Measurements from ENCODE around the gene ITGB6.

Gene ITGB6

GRCh38 chr2:160206436-160206835, 6.4 kb upstream of the ITGB6 start:
- TF ChIP-seq CTCF (conservative IDR thresholded peaks at IDR 0.05; ENCODE audit: low read depth) = no peak
- DNase-seq (ENCODE audit: low spot score) = no peak
- CTCF ChIA-PET = interaction anchor here (0.6 kb wide), 1 partner anchor 761 kb away, joined by 3 read pairs; no protein-coding TSS in a partner anchor
- H3K27ac ChIP-seq = peak overlapping the region; percentile 91; the same call in 1 of the 2 replicates
- POLR2A ChIA-PET (ENCODE audit: low non-redundant PET) = no interaction called here

DNA sequence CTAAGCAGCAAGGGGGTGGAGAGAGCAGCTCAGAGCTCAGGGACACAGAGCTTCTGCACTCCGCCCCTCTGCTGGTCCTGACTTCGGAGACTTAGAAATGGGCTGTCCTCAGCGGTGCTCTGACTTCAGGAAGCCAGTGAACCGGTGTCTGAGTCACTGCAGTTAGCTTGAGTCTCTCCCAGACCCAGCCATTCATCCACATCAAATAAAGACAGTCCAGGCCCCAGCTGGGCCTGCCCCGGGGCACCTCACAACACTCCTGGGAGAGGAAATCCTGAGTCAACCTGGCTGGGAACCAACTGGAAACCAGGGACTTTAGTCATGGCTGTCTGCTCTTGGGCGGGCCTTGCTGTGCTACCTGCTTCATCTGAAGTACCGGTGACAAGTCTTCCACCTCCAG, 5.4 kb upstream of the ITGB6 start:
- CTCF ChIA-PET = interaction anchor here (0.6 kb wide), 1 partner anchor 41 kb away, joined by 4 read pairs; no protein-coding TSS in a partner anchor
- no peak for TF ChIP-seq CTCF (conservative IDR thresholded peaks at IDR 0.05; ENCODE audit: low read depth)
- H3K27ac ChIP-seq = peak overlapping the region; percentile 95
- peak; percentile 97 for DNase-seq (ENCODE audit: low spot score)
- POLR2A ChIA-PET (ENCODE audit: low non-redundant PET) = interaction anchor here (0.5 to 1.0 kb wide), 2 partner anchors 16 to 590 kb away, joined by 3 read pairs; no protein-coding TSS in a partner anchor

DNA sequence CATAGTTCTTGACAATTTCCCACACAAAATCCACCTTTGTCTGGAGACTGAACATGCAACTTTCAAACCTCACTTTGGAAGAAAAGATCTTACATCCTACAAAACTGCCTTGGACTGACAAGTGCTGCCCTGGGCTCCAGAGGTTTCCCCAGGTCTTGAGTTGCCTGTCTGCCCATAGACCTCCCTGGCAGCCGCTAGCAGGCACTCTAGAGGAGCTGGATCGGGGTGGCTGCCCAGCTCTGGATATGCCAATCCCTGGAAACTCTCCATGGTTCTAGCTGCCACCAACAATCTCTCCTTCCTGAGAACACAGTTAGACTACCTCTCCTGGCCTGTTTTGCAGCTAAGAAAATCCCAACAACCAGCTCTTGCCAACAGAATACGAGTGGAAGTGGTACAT, 3.4 kb upstream of the ITGB6 start:
- ChIA-PET POLR2A (ENCODE audit: low non-redundant PET) (no interaction called here), CTCF (interaction anchor here (0.7 kb wide), 1 partner anchor 11 kb away, joined by 3 read pairs; no protein-coding TSS in a partner anchor)
- DNase-seq (ENCODE audit: low spot score) = no peak
- no peak overlapping the region; the same call in 1 of the 2 replicates for H3K27ac ChIP-seq
- TF ChIP-seq CTCF (conservative IDR thresholded peaks at IDR 0.05; ENCODE audit: low read depth) = no peak

DNA sequence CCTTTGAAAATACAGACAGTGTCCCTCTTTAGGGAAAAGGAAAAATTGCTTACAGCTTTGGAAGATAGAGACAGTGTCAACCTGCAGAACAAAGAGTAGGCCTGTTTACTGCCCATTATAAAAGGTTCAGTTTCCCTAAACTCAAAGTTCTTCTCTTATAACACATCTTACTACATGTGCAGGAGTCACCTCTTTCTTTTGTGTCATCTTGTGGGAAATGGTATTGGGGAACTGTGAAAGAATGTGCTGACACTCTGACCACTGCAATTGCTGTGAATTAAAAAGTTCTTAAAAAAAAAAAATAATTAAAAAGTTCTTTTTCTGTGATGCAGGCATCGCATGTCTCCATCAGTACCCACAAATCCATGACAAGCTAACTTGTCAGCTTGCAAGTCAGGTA, 2.9 kb upstream of the ITGB6 start:
- CTCF ChIA-PET = interaction anchor here (0.7 kb wide), 1 partner anchor 10 kb away, joined by 3 read pairs; no protein-coding TSS in a partner anchor
- no peak for DNase-seq (ENCODE audit: low spot score)
- TF ChIP-seq CTCF (conservative IDR thresholded peaks at IDR 0.05; ENCODE audit: low read depth) = no peak
- POLR2A ChIA-PET (ENCODE audit: low non-redundant PET) = no interaction called here
- no peak overlapping the region for H3K27ac ChIP-seq

DNA sequence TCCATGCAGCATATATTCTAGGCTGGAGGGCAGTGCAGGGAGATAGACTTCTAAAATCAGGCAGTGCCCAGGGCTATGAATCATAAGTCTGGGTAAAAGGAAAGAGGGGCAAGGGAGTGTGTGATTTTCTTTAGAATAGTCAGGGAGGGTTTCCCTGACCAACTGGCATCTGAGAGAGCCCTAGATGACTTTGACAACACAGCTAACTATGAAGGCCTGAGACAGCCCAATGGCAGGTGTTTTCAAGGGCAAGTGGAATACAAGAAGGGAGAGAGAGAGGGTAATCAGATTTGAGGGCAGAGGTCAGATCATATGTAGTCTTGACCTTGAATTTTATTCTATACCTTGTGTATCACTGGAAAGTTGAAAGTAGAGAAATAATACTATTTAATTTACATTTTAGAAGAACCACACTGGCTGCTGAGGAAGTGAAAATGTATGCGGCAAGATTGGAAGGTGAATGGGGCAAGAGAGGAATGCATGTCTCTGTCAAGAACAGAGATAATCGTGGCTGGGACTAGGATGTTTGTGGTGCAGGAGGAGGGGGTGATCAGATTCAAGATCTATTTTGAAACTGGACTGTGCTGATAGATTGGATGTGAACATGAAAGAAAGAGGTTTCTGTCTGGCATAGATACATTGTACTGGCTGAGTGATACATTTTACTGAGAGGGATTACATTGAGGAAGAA, 1.9 kb upstream of the ITGB6 start:
- DNase-seq (ENCODE audit: low spot score) = no peak
- no peak overlapping the region for H3K27ac ChIP-seq
- POLR2A ChIA-PET (ENCODE audit: low non-redundant PET) = no interaction called here
- CTCF ChIA-PET = no interaction called here
- TF ChIP-seq CTCF (conservative IDR thresholded peaks at IDR 0.05; ENCODE audit: low read depth) = no peak

DNA sequence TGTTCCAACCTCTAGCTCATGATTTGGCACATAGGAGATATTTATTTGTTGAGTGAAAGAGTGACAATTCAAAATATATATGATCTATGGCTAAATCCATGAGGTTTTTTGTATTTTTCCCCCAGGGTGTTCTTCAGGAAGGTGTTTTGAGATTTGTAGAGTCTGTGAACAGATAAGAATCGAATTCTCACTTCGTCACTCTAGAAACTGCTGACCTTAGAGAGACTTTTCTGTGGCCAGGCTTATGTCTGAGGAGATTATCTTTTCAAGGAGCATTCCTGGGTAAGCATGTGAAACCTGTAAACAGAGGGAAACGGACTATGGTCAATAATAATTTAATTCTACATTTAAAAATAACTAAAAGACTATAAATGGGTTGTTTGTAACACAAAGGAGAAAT, 849 bp upstream of the ITGB6 start:
- H3K27ac ChIP-seq = no peak overlapping the region
- DNase-seq (ENCODE audit: low spot score) = no peak
- POLR2A ChIA-PET (ENCODE audit: low non-redundant PET) = no interaction called here
- no peak for TF ChIP-seq CTCF (conservative IDR thresholded peaks at IDR 0.05; ENCODE audit: low read depth)
- CTCF ChIA-PET = no interaction called here
